ENCODE data around the gene TACC2.
"Not testable (repeated sequence)": the region's sequence is repeated elsewhere in the genome, so short reads cannot be mapped to it uniquely, and the experiment has no call there.

TACC2 gene

GRCh38 chr10:122197611-122198222 lies 208.8 kb downstream of the TACC2 start:
- DNase-seq (ENCODE audit: low spot score) = no peak

GRCh38 chr10:122198631-122199030 lies 209.7 kb downstream of the TACC2 start:
- no peak for DNase-seq (ENCODE audit: low spot score)

- peak; percentile 36 for DNase-seq (ENCODE audit: low spot score)
Observed at GRCh38 chr10:122199070-122199469, 210.1 kb downstream of the TACC2 start.

- DNase-seq (ENCODE audit: low spot score) = no peak
Observed at GRCh38 chr10:122199689-122200088, 210.7 kb downstream of the TACC2 start.

- no peak for DNase-seq (ENCODE audit: low spot score)
Observed at GRCh38 chr10:122201401-122201800, 212.4 kb downstream of the TACC2 start.

GRCh38 chr10:122203180-122203579 lies 214.2 kb downstream of the TACC2 start:
- DNase-seq (ENCODE audit: low spot score) = not testable (repeated sequence)

GRCh38 chr10:122204691-122205489 lies 215.9 kb downstream of the TACC2 start:
- no peak for DNase-seq (ENCODE audit: low spot score)

GRCh38 chr10:122206471-122207065 lies 217.6 kb downstream of the TACC2 start:
- DNase-seq (ENCODE audit: low spot score) = no peak

GRCh38 chr10:122207163-122207562 lies 218.2 kb downstream of the TACC2 start:
- no peak for DNase-seq (ENCODE audit: low spot score)

GRCh38 chr10:122207596-122207995 lies 218.6 kb downstream of the TACC2 start:
- peak; percentile 66 for DNase-seq (ENCODE audit: low spot score)

GRCh38 chr10:122208571-122209430 lies 219.8 kb downstream of the TACC2 start:
- DNase-seq (ENCODE audit: low spot score) = peak; percentile 72

- DNase-seq (ENCODE audit: low spot score) = no peak
Observed at GRCh38 chr10:122210481-122211265, 221.7 kb downstream of the TACC2 start.

GRCh38 chr10:122213364-122213763 lies 224.4 kb downstream of the TACC2 start:
- no peak for DNase-seq (ENCODE audit: low spot score)

GRCh38 chr10:122213766-122214165 lies 224.8 kb downstream of the TACC2 start:
- DNase-seq (ENCODE audit: low spot score) = no peak

- DNase-seq (ENCODE audit: low spot score) = no peak
Observed at GRCh38 chr10:122216047-122216446, 227.1 kb downstream of the TACC2 start.

GRCh38 chr10:122219340-122219739 lies 230.4 kb downstream of the TACC2 start:
- DNase-seq (ENCODE audit: low spot score) = no peak

- no peak for DNase-seq (ENCODE audit: low spot score)
Observed at GRCh38 chr10:122220736-122221135, 231.8 kb downstream of the TACC2 start.

GRCh38 chr10:122221958-122222357 lies 233.0 kb downstream of the TACC2 start:
- DNase-seq (ENCODE audit: low spot score) = no peak

GRCh38 chr10:122222638-122223037 lies 233.7 kb downstream of the TACC2 start:
- DNase-seq (ENCODE audit: low spot score) = no peak

GRCh38 chr10:122224159-122224558 lies 235.2 kb downstream of the TACC2 start:
- no peak for DNase-seq (ENCODE audit: low spot score)

- DNase-seq (ENCODE audit: low spot score) = no peak
Observed at GRCh38 chr10:122225330-122225729, 236.4 kb downstream of the TACC2 start.

All from cerebellar cortex (tissue), 1 donor.